SU-DHL-6 (cell line): ENCODE results near the gene SOWAHB.

Experiments
- EZH2phosphoT487 ChIP-seq: fragments of 200-600 bp; sonication (generic), shearing (Covaris generic); conservative IDR thresholded peaks from 2 replicates; pipeline ENCODE4 v1.6.1; 2018; ENCODE audit warnings: mild to moderate bottlenecking, antibody characterized with exemption, low read length, moderate library complexity, mixed read lengths
- TF ChIP-seq, protein P1 (sequence below): fragments of 200-600 bp; sonication (generic); IDR thresholded peaks from one replicate; pipeline ENCODE4 v1.5.1; 2017; ENCODE audit warnings: antibody characterized with exemption, mild to moderate bottlenecking, low read length, moderate library complexity; ENCODE audit not compliant: insufficient read depth, poor library complexity, severe bottlenecking

GRCh38 chr4:76892001-76892400 lies 5.9 kb downstream of the SOWAHB start:
- TF ChIP-seq, protein P1, sequence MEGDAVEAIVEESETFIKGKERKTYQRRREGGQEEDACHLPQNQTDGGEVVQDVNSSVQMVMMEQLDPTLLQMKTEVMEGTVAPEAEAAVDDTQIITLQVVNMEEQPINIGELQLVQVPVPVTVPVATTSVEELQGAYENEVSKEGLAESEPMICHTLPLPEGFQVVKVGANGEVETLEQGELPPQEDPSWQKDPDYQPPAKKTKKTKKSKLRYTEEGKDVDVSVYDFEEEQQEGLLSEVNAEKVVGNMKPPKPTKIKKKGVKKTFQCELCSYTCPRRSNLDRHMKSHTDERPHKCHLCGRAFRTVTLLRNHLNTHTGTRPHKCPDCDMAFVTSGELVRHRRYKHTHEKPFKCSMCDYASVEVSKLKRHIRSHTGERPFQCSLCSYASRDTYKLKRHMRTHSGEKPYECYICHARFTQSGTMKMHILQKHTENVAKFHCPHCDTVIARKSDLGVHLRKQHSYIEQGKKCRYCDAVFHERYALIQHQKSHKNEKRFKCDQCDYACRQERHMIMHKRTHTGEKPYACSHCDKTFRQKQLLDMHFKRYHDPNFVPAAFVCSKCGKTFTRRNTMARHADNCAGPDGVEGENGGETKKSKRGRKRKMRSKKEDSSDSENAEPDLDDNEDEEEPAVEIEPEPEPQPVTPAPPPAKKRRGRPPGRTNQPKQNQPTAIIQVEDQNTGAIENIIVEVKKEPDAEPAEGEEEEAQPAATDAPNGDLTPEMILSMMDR: no peak
- TF ChIP-seq EZH2phosphoT487: no peak
